ENCODE data around the gene RASD2.

GRCh38 chr22:35534091-35534490 is 6.5 kb upstream of the RASD2 start:
- TF ChIP-seq, protein P1, sequence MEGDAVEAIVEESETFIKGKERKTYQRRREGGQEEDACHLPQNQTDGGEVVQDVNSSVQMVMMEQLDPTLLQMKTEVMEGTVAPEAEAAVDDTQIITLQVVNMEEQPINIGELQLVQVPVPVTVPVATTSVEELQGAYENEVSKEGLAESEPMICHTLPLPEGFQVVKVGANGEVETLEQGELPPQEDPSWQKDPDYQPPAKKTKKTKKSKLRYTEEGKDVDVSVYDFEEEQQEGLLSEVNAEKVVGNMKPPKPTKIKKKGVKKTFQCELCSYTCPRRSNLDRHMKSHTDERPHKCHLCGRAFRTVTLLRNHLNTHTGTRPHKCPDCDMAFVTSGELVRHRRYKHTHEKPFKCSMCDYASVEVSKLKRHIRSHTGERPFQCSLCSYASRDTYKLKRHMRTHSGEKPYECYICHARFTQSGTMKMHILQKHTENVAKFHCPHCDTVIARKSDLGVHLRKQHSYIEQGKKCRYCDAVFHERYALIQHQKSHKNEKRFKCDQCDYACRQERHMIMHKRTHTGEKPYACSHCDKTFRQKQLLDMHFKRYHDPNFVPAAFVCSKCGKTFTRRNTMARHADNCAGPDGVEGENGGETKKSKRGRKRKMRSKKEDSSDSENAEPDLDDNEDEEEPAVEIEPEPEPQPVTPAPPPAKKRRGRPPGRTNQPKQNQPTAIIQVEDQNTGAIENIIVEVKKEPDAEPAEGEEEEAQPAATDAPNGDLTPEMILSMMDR (conservative IDR thresholded peaks at IDR 0.05 in 1 of 2, IDR thresholded peaks at IDR 0.05 in 1 of 2; ENCODE audit: low read depth in 1 of 2, low read length in 2 of 2), result no peak
- no peak for TF ChIP-seq EZH2 (IDR thresholded peaks at IDR 0.05; ENCODE audit: low read length, missing control alignments)

Data from fibroblast of lung (primary cell).